HEK293 (cell line): ENCODE data around the gene CDC5L.

Experiments used
- EGR2 ChIP-seq: fragments of 450-650 bp; formaldehyde crosslinking; IDR thresholded peaks from 2 replicates; pipeline ENCODE4 v1.5.1; 2016; ENCODE audit warnings: low read depth, missing biosample characterization, missing genetic modification characterization
- GLIS2 ChIP-seq: fragments of 450-650 bp; formaldehyde crosslinking; IDR thresholded peaks from 2 replicates; pipeline ENCODE4 v1.5.1; 2016; ENCODE audit warnings: missing biosample characterization, missing genetic modification characterization
- HOXD13 ChIP-seq: sonication (generic); formaldehyde crosslinking; IDR thresholded peaks from 2 replicates; pipeline ENCODE4 v1.8.0; 2022; ENCODE audit warnings: missing genetic modification reagents, borderline replicate concordance
- KLF10 ChIP-seq: fragments of 450-650 bp; IDR thresholded peaks from 2 replicates; pipeline ENCODE4 v1.5.1; 2018; ENCODE audit warnings: missing biosample characterization, mild to moderate bottlenecking, missing genetic modification characterization
- KLF9 ChIP-seq: fragments of 450-650 bp; formaldehyde crosslinking; IDR thresholded peaks from 2 replicates; pipeline ENCODE4 v1.5.1; 2016; ENCODE audit warnings: missing biosample characterization, missing genetic modification characterization, low read depth
- SP7 ChIP-seq: fragments of 450-650 bp; formaldehyde crosslinking; IDR thresholded peaks from 2 replicates; pipeline ENCODE4 v1.5.1; 2016; ENCODE audit warnings: missing biosample characterization, missing genetic modification characterization
- TRIM28 ChIP-seq: IDR thresholded peaks from 2 replicates; pipeline ENCODE4 v1.6.1; 2011; ENCODE audit warnings: low read length, control low read depth, borderline replicate concordance
- ZFHX2 ChIP-seq: fragments of 450-650 bp; formaldehyde crosslinking; conservative IDR thresholded peaks from 2 replicates; pipeline ENCODE4 v1.5.1; 2016; ENCODE audit warnings: missing biosample characterization, missing genetic modification characterization
- ZFP69B ChIP-seq: fragments of 450-650 bp; formaldehyde crosslinking; IDR thresholded peaks from 2 replicates; pipeline ENCODE4 v1.5.1; 2016; ENCODE audit warnings: missing biosample characterization, missing genetic modification characterization
- ZNF146 ChIP-seq: fragments of 450-650 bp; formaldehyde crosslinking; IDR thresholded peaks from 2 replicates; pipeline ENCODE4 v1.5.1; 2016; ENCODE audit warnings: missing biosample characterization, missing genetic modification characterization
- ZNF169 ChIP-seq: fragments of 450-650 bp; formaldehyde crosslinking; IDR thresholded peaks from 2 replicates; pipeline ENCODE4 v1.5.1; 2016; ENCODE audit warnings: missing biosample characterization, missing genetic modification characterization
- ZNF175 ChIP-seq: fragments of 450-650 bp; formaldehyde crosslinking; IDR thresholded peaks from 2 replicates; pipeline ENCODE4 v1.5.1; 2016; ENCODE audit warnings: missing biosample characterization, missing genetic modification characterization
- ZNF184 ChIP-seq: fragments of 450-650 bp; IDR thresholded peaks from 2 replicates; pipeline ENCODE4 v1.5.1; 2018; ENCODE audit warnings: missing biosample characterization, mild to moderate bottlenecking, missing genetic modification characterization
- ZNF2 ChIP-seq: fragments of 450-650 bp; formaldehyde crosslinking; IDR thresholded peaks from 2 replicates; pipeline ENCODE4 v1.5.1; 2016; ENCODE audit warnings: missing biosample characterization, missing genetic modification characterization
- ZNF211 ChIP-seq: fragments of 450-650 bp; formaldehyde crosslinking; IDR thresholded peaks from 2 replicates; pipeline ENCODE4 v1.5.1; 2016; ENCODE audit warnings: low read depth, missing biosample characterization, missing genetic modification characterization
- ZNF416 ChIP-seq: fragments of 450-650 bp; formaldehyde crosslinking; IDR thresholded peaks from 2 replicates; pipeline ENCODE4 v1.5.1; 2016; ENCODE audit warnings: missing biosample characterization, missing genetic modification characterization
- ZNF521 ChIP-seq: fragments of 450-650 bp; formaldehyde crosslinking; IDR thresholded peaks from 2 replicates; pipeline ENCODE4 v1.5.1; 2017; ENCODE audit warnings: missing biosample characterization, mild to moderate bottlenecking, missing genetic modification characterization
- ZNF549 ChIP-seq: fragments of 450-650 bp; IDR thresholded peaks from 2 replicates; pipeline ENCODE4 v1.5.1; 2018; ENCODE audit warnings: missing biosample characterization, missing genetic modification characterization, mild to moderate bottlenecking, inconsistent platforms, moderate library complexity
- ZNF654 ChIP-seq: fragments of 450-650 bp; formaldehyde crosslinking; IDR thresholded peaks from 2 replicates; pipeline ENCODE4 v1.5.1; 2016; ENCODE audit warnings: low read depth, missing biosample characterization, missing genetic modification characterization
- ZNF660 ChIP-seq: fragments of 450-650 bp; IDR thresholded peaks from 2 replicates; pipeline ENCODE4 v1.5.1; 2018; ENCODE audit warnings: missing biosample characterization, mild to moderate bottlenecking, missing genetic modification characterization
- ZNF792 ChIP-seq: fragments of 450-650 bp; formaldehyde crosslinking; IDR thresholded peaks from 2 replicates; pipeline ENCODE4 v1.5.1; 2016; ENCODE audit warnings: missing biosample characterization, missing genetic modification characterization
- ZNF843 ChIP-seq: fragments of 450-650 bp; formaldehyde crosslinking; IDR thresholded peaks from 2 replicates; pipeline ENCODE4 v1.5.1; 2016; ENCODE audit warnings: missing biosample characterization, missing genetic modification characterization
- TF ChIP-seq, protein P1 (sequence below): fragments of 450-650 bp; formaldehyde crosslinking; IDR thresholded peaks from 2 replicates; pipeline ENCODE4 v1.5.1; 2017; ENCODE audit warnings: missing biosample characterization, missing genetic modification characterization
- TF ChIP-seq, protein P2 (sequence below): fragments of 450-650 bp; formaldehyde crosslinking; IDR thresholded peaks from 2 replicates; pipeline ENCODE4 v1.5.1; 2016; ENCODE audit warnings: missing biosample characterization, missing genetic modification characterization
- TF ChIP-seq, protein P3 (sequence below): fragments of 450-650 bp; formaldehyde crosslinking; IDR thresholded peaks from 2 replicates; pipeline ENCODE4 v1.5.1; 2016; ENCODE audit warnings: missing biosample characterization, missing genetic modification characterization
- TF ChIP-seq, protein P4 (sequence below): fragments of 450-650 bp; formaldehyde crosslinking; IDR thresholded peaks from 2 replicates; pipeline ENCODE4 v1.5.1; 2016; ENCODE audit warnings: missing biosample characterization, missing genetic modification characterization
- TF ChIP-seq, protein P5 (sequence below): fragments of 450-650 bp; IDR thresholded peaks from 2 replicates; pipeline ENCODE4 v1.5.1; 2018; ENCODE audit warnings: missing biosample characterization, mild to moderate bottlenecking, missing genetic modification characterization

Gene CDC5L

DNA sequence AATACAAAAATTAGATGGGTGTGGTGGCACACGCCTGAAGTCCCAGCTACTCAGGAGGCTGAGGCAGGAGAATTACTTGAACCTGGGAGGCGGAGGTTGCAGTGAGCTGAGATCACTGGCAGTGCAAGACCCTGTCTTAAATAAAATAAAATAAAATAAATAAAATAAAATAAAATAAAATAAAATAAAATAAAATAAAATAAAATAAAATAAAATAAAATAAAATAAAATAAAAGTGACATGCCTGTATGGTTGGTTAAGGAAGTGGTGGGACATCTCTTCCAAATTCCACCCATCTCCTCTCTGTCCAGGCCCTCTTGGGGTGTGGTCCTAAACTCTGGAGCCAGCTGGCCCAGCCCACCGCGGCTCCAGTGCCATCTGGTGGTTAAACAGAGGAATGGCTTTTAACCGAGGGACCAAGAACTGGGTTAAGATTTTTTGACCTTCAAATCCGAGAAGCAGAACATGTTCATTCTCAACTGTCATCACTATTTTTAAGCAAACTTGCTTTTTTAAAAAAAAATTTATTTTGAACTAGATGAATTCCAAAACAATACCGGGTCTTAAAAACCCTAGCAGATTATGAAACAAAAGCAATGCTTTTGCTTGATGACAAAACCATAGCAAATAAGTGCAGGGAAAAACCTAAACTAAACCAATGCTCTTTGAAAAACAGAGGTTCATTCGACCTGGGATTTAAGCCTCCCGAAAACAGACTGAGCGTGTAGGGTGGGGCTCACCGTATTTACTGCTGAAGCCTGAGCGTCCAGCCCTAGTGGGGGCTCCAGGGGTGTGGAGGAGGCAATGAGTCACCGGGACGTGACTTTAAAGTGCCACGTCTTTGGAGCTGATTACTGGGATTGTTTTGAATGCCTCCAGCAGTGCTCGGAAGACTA lies 68.8 kb downstream of the CDC5L start (continued):
- TF ChIP-seq ZNF146 (tag by site-specific recombination) (no peak), KLF10 (tag by site-specific recombination) (peak; percentile 61), KLF9 (tag by site-specific recombination) (peak; percentile 78; the same call in 1 of the 2 replicates), ZNF843 (tag by site-specific recombination) (0 out of 2 replicates have a peak, but pooled peaks have one; percentile 14), EGR2 (tag by site-specific recombination) (peak; percentile 76), ZNF660 (peak; percentile 69; the same call in 1 of the 2 replicates), ZNF184 (0 out of 2 replicates have a peak, but pooled peaks have one; percentile 54), ZNF175 (tag by site-specific recombination) (no peak), ZFHX2 (tag by site-specific recombination) (peak; percentile 66), ZNF2 (tag by site-specific recombination) (0 out of 2 replicates have a peak, but pooled peaks have one; percentile 23), ZNF211 (tag by site-specific recombination) (no peak), ZFP69B (tag by site-specific recombination) (0 out of 2 replicates have a peak, but pooled peaks have one; percentile 15), HOXD13 (CRISPR knock-in tag) (no peak), ZNF416 (tag by site-specific recombination) (no peak), ZNF549 (no peak), ZNF654 (tag by site-specific recombination) (peak; percentile 92), TRIM28 (peak; percentile 60; the same call in 1 of the 2 replicates), ZNF792 (no peak), GLIS2 (tag by site-specific recombination) (peak; percentile 70), ZNF521 (tag by site-specific recombination) (no peak), SP7 (peak; percentile 57), ZNF169 (tag by site-specific recombination) (no peak)
- TF ChIP-seq, protein P1, sequence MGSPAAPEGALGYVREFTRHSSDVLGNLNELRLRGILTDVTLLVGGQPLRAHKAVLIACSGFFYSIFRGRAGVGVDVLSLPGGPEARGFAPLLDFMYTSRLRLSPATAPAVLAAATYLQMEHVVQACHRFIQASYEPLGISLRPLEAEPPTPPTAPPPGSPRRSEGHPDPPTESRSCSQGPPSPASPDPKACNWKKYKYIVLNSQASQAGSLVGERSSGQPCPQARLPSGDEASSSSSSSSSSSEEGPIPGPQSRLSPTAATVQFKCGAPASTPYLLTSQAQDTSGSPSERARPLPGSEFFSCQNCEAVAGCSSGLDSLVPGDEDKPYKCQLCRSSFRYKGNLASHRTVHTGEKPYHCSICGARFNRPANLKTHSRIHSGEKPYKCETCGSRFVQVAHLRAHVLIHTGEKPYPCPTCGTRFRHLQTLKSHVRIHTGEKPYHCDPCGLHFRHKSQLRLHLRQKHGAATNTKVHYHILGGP (tag by site-specific recombination): no peak
- TF ChIP-seq, protein P2, sequence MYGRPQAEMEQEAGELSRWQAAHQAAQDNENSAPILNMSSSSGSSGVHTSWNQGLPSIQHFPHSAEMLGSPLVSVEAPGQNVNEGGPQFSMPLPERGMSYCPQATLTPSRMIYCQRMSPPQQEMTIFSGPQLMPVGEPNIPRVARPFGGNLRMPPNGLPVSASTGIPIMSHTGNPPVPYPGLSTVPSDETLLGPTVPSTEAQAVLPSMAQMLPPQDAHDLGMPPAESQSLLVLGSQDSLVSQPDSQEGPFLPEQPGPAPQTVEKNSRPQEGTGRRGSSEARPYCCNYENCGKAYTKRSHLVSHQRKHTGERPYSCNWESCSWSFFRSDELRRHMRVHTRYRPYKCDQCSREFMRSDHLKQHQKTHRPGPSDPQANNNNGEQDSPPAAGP (tag by site-specific recombination): peak; percentile 75; the same call in 1 of the 2 replicates
- TF ChIP-seq, protein P3, sequence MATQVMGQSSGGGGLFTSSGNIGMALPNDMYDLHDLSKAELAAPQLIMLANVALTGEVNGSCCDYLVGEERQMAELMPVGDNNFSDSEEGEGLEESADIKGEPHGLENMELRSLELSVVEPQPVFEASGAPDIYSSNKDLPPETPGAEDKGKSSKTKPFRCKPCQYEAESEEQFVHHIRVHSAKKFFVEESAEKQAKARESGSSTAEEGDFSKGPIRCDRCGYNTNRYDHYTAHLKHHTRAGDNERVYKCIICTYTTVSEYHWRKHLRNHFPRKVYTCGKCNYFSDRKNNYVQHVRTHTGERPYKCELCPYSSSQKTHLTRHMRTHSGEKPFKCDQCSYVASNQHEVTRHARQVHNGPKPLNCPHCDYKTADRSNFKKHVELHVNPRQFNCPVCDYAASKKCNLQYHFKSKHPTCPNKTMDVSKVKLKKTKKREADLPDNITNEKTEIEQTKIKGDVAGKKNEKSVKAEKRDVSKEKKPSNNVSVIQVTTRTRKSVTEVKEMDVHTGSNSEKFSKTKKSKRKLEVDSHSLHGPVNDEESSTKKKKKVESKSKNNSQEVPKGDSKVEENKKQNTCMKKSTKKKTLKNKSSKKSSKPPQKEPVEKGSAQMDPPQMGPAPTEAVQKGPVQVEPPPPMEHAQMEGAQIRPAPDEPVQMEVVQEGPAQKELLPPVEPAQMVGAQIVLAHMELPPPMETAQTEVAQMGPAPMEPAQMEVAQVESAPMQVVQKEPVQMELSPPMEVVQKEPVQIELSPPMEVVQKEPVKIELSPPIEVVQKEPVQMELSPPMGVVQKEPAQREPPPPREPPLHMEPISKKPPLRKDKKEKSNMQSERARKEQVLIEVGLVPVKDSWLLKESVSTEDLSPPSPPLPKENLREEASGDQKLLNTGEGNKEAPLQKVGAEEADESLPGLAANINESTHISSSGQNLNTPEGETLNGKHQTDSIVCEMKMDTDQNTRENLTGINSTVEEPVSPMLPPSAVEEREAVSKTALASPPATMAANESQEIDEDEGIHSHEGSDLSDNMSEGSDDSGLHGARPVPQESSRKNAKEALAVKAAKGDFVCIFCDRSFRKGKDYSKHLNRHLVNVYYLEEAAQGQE (tag by site-specific recombination): no peak
- TF ChIP-seq, protein P4, sequence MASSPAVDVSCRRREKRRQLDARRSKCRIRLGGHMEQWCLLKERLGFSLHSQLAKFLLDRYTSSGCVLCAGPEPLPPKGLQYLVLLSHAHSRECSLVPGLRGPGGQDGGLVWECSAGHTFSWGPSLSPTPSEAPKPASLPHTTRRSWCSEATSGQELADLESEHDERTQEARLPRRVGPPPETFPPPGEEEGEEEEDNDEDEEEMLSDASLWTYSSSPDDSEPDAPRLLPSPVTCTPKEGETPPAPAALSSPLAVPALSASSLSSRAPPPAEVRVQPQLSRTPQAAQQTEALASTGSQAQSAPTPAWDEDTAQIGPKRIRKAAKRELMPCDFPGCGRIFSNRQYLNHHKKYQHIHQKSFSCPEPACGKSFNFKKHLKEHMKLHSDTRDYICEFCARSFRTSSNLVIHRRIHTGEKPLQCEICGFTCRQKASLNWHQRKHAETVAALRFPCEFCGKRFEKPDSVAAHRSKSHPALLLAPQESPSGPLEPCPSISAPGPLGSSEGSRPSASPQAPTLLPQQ: peak; percentile 61; the same call in 1 of the 2 replicates
- TF ChIP-seq, protein P5, sequence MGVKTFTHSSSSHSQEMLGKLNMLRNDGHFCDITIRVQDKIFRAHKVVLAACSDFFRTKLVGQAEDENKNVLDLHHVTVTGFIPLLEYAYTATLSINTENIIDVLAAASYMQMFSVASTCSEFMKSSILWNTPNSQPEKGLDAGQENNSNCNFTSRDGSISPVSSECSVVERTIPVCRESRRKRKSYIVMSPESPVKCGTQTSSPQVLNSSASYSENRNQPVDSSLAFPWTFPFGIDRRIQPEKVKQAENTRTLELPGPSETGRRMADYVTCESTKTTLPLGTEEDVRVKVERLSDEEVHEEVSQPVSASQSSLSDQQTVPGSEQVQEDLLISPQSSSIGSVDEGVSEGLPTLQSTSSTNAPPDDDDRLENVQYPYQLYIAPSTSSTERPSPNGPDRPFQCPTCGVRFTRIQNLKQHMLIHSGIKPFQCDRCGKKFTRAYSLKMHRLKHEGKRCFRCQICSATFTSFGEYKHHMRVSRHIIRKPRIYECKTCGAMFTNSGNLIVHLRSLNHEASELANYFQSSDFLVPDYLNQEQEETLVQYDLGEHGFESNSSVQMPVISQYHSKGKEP (tag by site-specific recombination): peak; percentile 10; the same call in 1 of the 2 replicates
